ENCODE measurements around the gene LLPH.

DNA sequence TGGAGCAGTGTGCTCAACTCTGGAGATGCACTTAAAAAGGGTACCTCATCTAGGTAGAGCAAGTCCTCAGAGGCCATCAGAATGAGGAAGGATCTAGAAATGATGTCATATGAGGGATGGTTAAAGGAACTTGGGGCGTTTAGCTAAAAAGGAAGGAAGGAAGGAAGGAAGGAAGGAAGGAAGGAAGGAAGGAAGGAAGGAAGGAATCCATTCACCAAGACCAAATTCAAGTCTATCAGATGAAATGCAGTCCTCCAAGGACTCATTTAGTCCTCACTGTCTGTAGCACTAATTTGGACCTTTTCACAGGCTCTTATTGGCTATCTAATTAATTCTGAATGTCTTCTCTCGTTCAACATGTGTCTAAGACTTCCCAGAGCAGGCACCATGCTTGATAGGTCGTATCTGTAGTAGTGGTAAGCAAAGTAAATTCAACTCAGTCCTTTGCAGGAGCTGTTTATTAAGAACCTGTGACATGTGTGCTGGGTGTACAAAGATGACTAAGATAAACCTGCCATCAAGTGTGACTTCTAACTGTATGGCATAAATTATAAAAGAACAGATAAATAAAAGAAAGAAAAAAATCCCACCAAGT, 63.5 kb downstream of the LLPH start:
- TF ChIP-seq, protein P1, sequence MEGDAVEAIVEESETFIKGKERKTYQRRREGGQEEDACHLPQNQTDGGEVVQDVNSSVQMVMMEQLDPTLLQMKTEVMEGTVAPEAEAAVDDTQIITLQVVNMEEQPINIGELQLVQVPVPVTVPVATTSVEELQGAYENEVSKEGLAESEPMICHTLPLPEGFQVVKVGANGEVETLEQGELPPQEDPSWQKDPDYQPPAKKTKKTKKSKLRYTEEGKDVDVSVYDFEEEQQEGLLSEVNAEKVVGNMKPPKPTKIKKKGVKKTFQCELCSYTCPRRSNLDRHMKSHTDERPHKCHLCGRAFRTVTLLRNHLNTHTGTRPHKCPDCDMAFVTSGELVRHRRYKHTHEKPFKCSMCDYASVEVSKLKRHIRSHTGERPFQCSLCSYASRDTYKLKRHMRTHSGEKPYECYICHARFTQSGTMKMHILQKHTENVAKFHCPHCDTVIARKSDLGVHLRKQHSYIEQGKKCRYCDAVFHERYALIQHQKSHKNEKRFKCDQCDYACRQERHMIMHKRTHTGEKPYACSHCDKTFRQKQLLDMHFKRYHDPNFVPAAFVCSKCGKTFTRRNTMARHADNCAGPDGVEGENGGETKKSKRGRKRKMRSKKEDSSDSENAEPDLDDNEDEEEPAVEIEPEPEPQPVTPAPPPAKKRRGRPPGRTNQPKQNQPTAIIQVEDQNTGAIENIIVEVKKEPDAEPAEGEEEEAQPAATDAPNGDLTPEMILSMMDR (IDR thresholded peaks at IDR 0.05), result no peak
- no peak for TF ChIP-seq EP300 (IDR thresholded peaks at IDR 0.05)
